HepG2 (cell line): ENCODE results near the gene ZFP92. TPM values are rescaled to one million over a fixed set of nuclear protein-coding genes. Genes with fewer than 3 reads are reported as not detected.
A peak's percentile ranks its signal among the peaks of the same experiment; 100 is the strongest.

Experiments used
- ATAC-seq: fragments of 200-7000 bp; cut with Tn5 transposase; 3 replicates; pipeline ENCODE4 v1.9.1; 2020; ENCODE audit warnings: mild to moderate bottlenecking, moderate library complexity
- BruUV-seq: library from RNA; stranded (reverse); fragments of 400-500 nt; replicated peaks from 2 replicates; lab custom pipeline; 2021; lab: Mats Ljungman, UMichigan
- CTCF ChIA-PET: fragments of 300-600 bp; formaldehyde crosslinking; extraction: SDS; loops from one replicate; lab custom pipeline; 2021; ENCODE audit warnings: low total read pairs, inconsistent platforms, low intra/inter-chr PET ratio; lab: Yijun Ruan, JAX
- POLR2A ChIA-PET: fragments of 350-600 bp; sonication (Branson Sonifier 250); formaldehyde crosslinking; loops from one replicate; lab custom pipeline; 2020; ENCODE audit warnings: antibody characterized with exemption, inconsistent platforms; lab: Yijun Ruan, JAX
- DNase-seq: peaks from one replicate; pipeline ENCODE4 v3.0.0-alpha.2; 2015; ENCODE audit warnings: low spot score
- FAIRE-seq: peaks from 3 replicates; lab custom pipeline; 2011; peaks lifted over from hg19 to GRCh38; lab: Jason Lieb, UNC
- H2AFZ ChIP-seq: one replicate; pipeline ENCODE4 v1.6.1; 2011; ENCODE audit warnings: low read length, inconsistent platforms
- H3K27ac ChIP-seq: fragments of 300-600 bp; 3 replicates; pipeline ENCODE4 v1.8.0; 2011; ENCODE audit warnings: mixed run types, mild to moderate bottlenecking, mixed read lengths, low read length, inconsistent platforms; ENCODE audit not compliant: insufficient read depth; ENCODE audit errors: extremely low read length
- H3K27me3 ChIP-seq, 2 experiments: fragments of 200-600 bp in 1 of 2; 2 replicates in 1 of 2; 3 replicates in 1 of 2; pipeline versions ENCODE4 v1.6.0 to v1.8.0; 2011; ENCODE audit warnings: low read length in 2 of 2, mild to moderate bottlenecking in 2 of 2, moderate library complexity in 2 of 2, inconsistent platforms in 1 of 2; ENCODE audit not compliant: insufficient read depth in 2 of 2, control insufficient read depth in 1 of 2
- H3K36me3 ChIP-seq, 2 experiments: fragments of 200-600 bp in 1 of 2; replicated peaks in 1 of 2; 2 replicates in 1 of 2; 3 replicates in 1 of 2; pipeline versions ENCODE4 v1.5.1 to v1.8.0; 2011; ENCODE audit warnings: low read length in 2 of 2, inconsistent platforms in 1 of 2; ENCODE audit not compliant: insufficient read depth in 2 of 2, control insufficient read depth in 1 of 2
- H3K4me1 ChIP-seq: 2 replicates; pipeline ENCODE4 v1.5.1; 2012; ENCODE audit warnings: low read length, inconsistent platforms; ENCODE audit not compliant: insufficient read depth
- H3K4me2 ChIP-seq: 2 replicates; pipeline ENCODE4 v1.6.0; 2011; ENCODE audit warnings: low read depth, low read length, inconsistent platforms
- H3K4me3 ChIP-seq, 3 experiments: fragments of 200-600 bp in 1 of 3; sonication (generic), shearing (Covaris generic) in 1 of 3; replicated peaks in 1 of 3; 2 replicates each; pipeline ENCODE4 v1.5.1; 2011 to 2016; ENCODE audit warnings: low read length in 3 of 3, inconsistent platforms in 2 of 3, low read depth in 2 of 3, mild to moderate bottlenecking in 2 of 3, control low read depth in 1 of 3, mixed read lengths in 1 of 3; ENCODE audit not compliant: insufficient read depth in 1 of 3
- H3K79me2 ChIP-seq: one replicate; pipeline ENCODE4 v1.6.1; 2011; ENCODE audit warnings: low read length, inconsistent platforms; ENCODE audit not compliant: insufficient read depth
- H3K9ac ChIP-seq: 2 replicates; pipeline ENCODE4 v1.6.0; 2011; ENCODE audit warnings: mild to moderate bottlenecking, low read depth, low read length, inconsistent platforms; ENCODE audit not compliant: insufficient read depth
- H3K9me3 ChIP-seq: 2 replicates; pipeline ENCODE4 v1.5.1; 2012; ENCODE audit warnings: mild to moderate bottlenecking, low read length
- H4K20me1 ChIP-seq: 2 replicates; pipeline ENCODE4 v1.6.0; 2011; ENCODE audit warnings: inconsistent platforms, mild to moderate bottlenecking, low read length, moderate library complexity; ENCODE audit not compliant: insufficient read depth
- AGO2 ChIP-seq: fragments of 200-400 bp; formaldehyde crosslinking; optimal IDR thresholded peaks from 2 replicates; pipeline ENCODE3; 2017; ENCODE audit warnings: mild to moderate bottlenecking, low read depth, low read length, moderate library complexity
- CTCF ChIP-seq: sonication (generic); formaldehyde crosslinking; IDR thresholded peaks from 2 replicates; pipeline ENCODE4 v1.5.0; 2020; ENCODE audit warnings: mild to moderate bottlenecking, missing genetic modification reagents, moderate library complexity
- NR1H2 ChIP-seq: sonication (generic); formaldehyde crosslinking; IDR thresholded peaks from 2 replicates; pipeline ENCODE4 v1.8.1; 2022; ENCODE audit warnings: low read depth, missing genetic modification reagents, borderline replicate concordance
- WGBS: methylation state at CpG from one replicate; pipeline ENCODE4 v1.1.6; 2017; ENCODE audit warnings: low lambda C conversion rate; 5-methylcytosine and 5-hydroxymethylcytosine counted together
- in situ Hi-C: cut with HindIII; loops from 2 replicates; pipeline ENCODE4 v1.10.0; 2017; ENCODE audit warnings: low pct_unique_long_range_greater_than_20kb; ENCODE audit not compliant: extremely low pct_ligation_motif_present
- intact Hi-C: fragments of 100-400 bp; cut with micrococcal nuclease; formaldehyde crosslinking; loops from one replicate; pipeline ENCODE4 v1.10.0; 2022; ENCODE audit not compliant: unreplicated experiment
- polyA plus RNA-seq, 8 experiments: library from polyadenylated mRNA; depleted of rRNA in 3 of 8; stranded (reverse) in 7 of 8; unstranded in 1 of 8; fragments of >200 nt; fragmentation: Illumina TruSeq in 4 of 8; extraction: Trizol in 4 of 8; gene quantifications; 2 replicates each; pipeline versions ENCODE4 v1.2.1 to v1.2.3, GENCODE V29; 2011 to 2016; ENCODE audit warnings: low read depth in 4 of 8, missing spikeins in 1 of 8, mixed read lengths in 1 of 8; ENCODE audit not compliant: insufficient read depth in 1 of 8
- total RNA-seq, 5 experiments: library from RNA; depleted of rRNA; stranded (reverse); fragments of >200 nt; fragmentation: Illumina TruSeq; extraction: Trizol; gene quantifications; 2 replicates each; pipeline ENCODE4 v1.2.3, GENCODE V29; 2016; ENCODE audit warnings: low read depth in 1 of 5

The ZFP92 gene
- total and polyA plus RNA-seq, 2 of the 13 experiments (the other 11 are each of a cell fraction or from before 2014, with no cell fraction given): 0.02 TPM; not detected in 1

- Histone ChIP-seq H3K27me3 (no peaks in the 10 kb centered on the region), H3K9ac (no peak within 1 kb of the TSS), H3K4me2 (no peak within 1 kb of the TSS), H3K79me2 (no peaks in the 10 kb centered on the region), H3K9me3 (no peaks in the 10 kb centered on the region), H2AFZ (no peak within 1 kb of the TSS), H3K4me1 (no peaks in the 10 kb centered on the region), H3K36me3 (no peaks in the 10 kb centered on the region), H4K20me1 (no peaks in the 10 kb centered on the region), H3K4me3 (no peak within 1 kb of the TSS), H3K27ac (no peak within 1 kb of the TSS)
- ChIA-PET POLR2A (no interaction called here), CTCF (no interaction called here)
- no CpG with 5 or more reads among the region's 30 CpGs for WGBS
- no peak for DNase-seq
- FAIRE-seq: no peak
- intact Hi-C loops (no loop called here), in situ Hi-C loops (no loop called here)
- no TSS peak for BruUV-seq
- no peak for ATAC-seq
- TF ChIP-seq CTCF (CRISPR knock-in tag) (no peak), AGO2 (peak; percentile 36)
Measured at GRCh38 chrX:153445856-153446635, 34.8 kb downstream of the ZFP92 start, which contains the start of gene TREX2. Gene TREX2, minus strand, starts transcription at chrX:153446056. Its CDS starts 626 bp downstream, at chrX:153445430.

- Histone ChIP-seq H3K4me1 (no peaks in the 10 kb centered on the region), H3K4me3 (no peak overlapping the region), H3K4me2 (no peak overlapping the region), H4K20me1 (no peaks in the 10 kb centered on the region), H3K27me3 (no peaks in the 10 kb centered on the region), H3K9me3 (no peaks in the 10 kb centered on the region), H2AFZ (no peak overlapping the region), H3K36me3 (no peaks in the 10 kb centered on the region), H3K79me2 (no peaks in the 10 kb centered on the region), H3K9ac (no peak overlapping the region), H3K27ac (no peak overlapping the region)
- ATAC-seq: no peak
- no TSS peak for BruUV-seq
- no peak for TF ChIP-seq NR1H2 (CRISPR knock-in tag)
- DNase-seq: no peak
- intact Hi-C loops: no loop called here
- FAIRE-seq: no peak
- ChIA-PET CTCF (no interaction called here), POLR2A (no interaction called here)
- in situ Hi-C loops: no loop called here
- WGBS: no CpG with 5 or more reads among the region's 10 CpGs
Measured at GRCh38 chrX:153446636-153446936, 35.3 kb downstream of the ZFP92 start.
